Jurkat, Clone E6-1 (cell line): Measurements from ENCODE around the gene PFDN1.

Experiments used
- DNase-seq: peaks from one replicate; pipeline ENCODE4 v3.0.0-alpha.2; 2011; ENCODE audit warnings: low read depth, low spot score
- H3K4me3 ChIP-seq: 2 replicates; pipeline ENCODE4 v1.5.1; 2011; ENCODE audit warnings: mild to moderate bottlenecking, low read length, control low read depth, moderate library complexity

Gene PFDN1

GRCh38 chr5:140303966-140304365 is 1.1 kb upstream of the PFDN1 start:
- H3K4me3 ChIP-seq = no peak overlapping the region
- no peak for DNase-seq

GRCh38 chr5:140301136-140301535 is 1.8 kb downstream of the PFDN1 start:
- no peak for DNase-seq
- H3K4me3 ChIP-seq = no peak overlapping the region

- DNase-seq = no peak
- no peak overlapping the region for H3K4me3 ChIP-seq
Measured at GRCh38 chr5:140299056-140299455, 3.8 kb downstream of the PFDN1 start.

GRCh38 chr5:140298183-140298601 is 4.7 kb downstream of the PFDN1 start:
- no peak overlapping the region for H3K4me3 ChIP-seq
- DNase-seq = no peak

GRCh38 chr5:140297283-140297682 is 5.6 kb downstream of the PFDN1 start:
- no peak for DNase-seq
- no peak overlapping the region for H3K4me3 ChIP-seq

- H3K4me3 ChIP-seq = no peak overlapping the region
- DNase-seq = no peak
Measured at GRCh38 chr5:140296289-140296688, 6.6 kb downstream of the PFDN1 start.

- DNase-seq = peak; percentile 52
- H3K4me3 ChIP-seq = no peak overlapping the region
Measured at GRCh38 chr5:140295414-140295813, 7.5 kb downstream of the PFDN1 start.

- no peak for DNase-seq
- no peak overlapping the region for H3K4me3 ChIP-seq
Measured at GRCh38 chr5:140294753-140295152, 8.1 kb downstream of the PFDN1 start.

GRCh38 chr5:140293849-140294100 is 9.1 kb downstream of the PFDN1 start:
- no peak for DNase-seq
- no peak overlapping the region for H3K4me3 ChIP-seq

GRCh38 chr5:140293091-140293848 is 9.6 kb downstream of the PFDN1 start:
- no peak overlapping the region; the same call in 1 of the 2 replicates for H3K4me3 ChIP-seq
- DNase-seq = peak; percentile 46

GRCh38 chr5:140292212-140293036 is 10.5 kb downstream of the PFDN1 start:
- H3K4me3 ChIP-seq = no peak overlapping the region
- DNase-seq = no peak

GRCh38 chr5:140287801-140288521 is 14.9 kb downstream of the PFDN1 start:
- no peak for DNase-seq
- H3K4me3 ChIP-seq = no peak overlapping the region

GRCh38 chr5:140286424-140286823 is 16.5 kb downstream of the PFDN1 start:
- DNase-seq = no peak
- no peak overlapping the region for H3K4me3 ChIP-seq

GRCh38 chr5:140284013-140284412 is 18.9 kb downstream of the PFDN1 start:
- no peak for DNase-seq
- H3K4me3 ChIP-seq = no peak overlapping the region

- no peak for DNase-seq
- no peak overlapping the region for H3K4me3 ChIP-seq
Measured at GRCh38 chr5:140282266-140282665, 20.6 kb downstream of the PFDN1 start.

- no peak for DNase-seq
- no peak overlapping the region for H3K4me3 ChIP-seq
Measured at GRCh38 chr5:140275837-140276236, 27.1 kb downstream of the PFDN1 start.

- no peak overlapping the region for H3K4me3 ChIP-seq
- DNase-seq = no peak
Measured at GRCh38 chr5:140273401-140273877, 29.5 kb downstream of the PFDN1 start.

GRCh38 chr5:140270008-140270407 is 32.9 kb downstream of the PFDN1 start:
- no peak for DNase-seq
- no peak overlapping the region for H3K4me3 ChIP-seq

GRCh38 chr5:140267559-140268018 is 35.3 kb downstream of the PFDN1 start:
- H3K4me3 ChIP-seq = no peak overlapping the region
- DNase-seq = no peak

- H3K4me3 ChIP-seq = no peak overlapping the region
- DNase-seq = peak; percentile 98
Measured at GRCh38 chr5:140267201-140267540, 35.7 kb downstream of the PFDN1 start.
